ENCODE results near the gene TACR2.

- TF ChIP-seq EZH2phosphoT487 (IDR thresholded peaks at IDR 0.05; ENCODE audit: low read depth): no peak
- TF ChIP-seq CTCF (IDR thresholded peaks at IDR 0.05; ENCODE audit: low read depth, low read length): no peak
These were observed 11.4 kb upstream of the TACR2 start for GRCh38 chr10:69428165-69428564.
